ENCODE data around the gene SUN2.

The SUN2 gene

DNA sequence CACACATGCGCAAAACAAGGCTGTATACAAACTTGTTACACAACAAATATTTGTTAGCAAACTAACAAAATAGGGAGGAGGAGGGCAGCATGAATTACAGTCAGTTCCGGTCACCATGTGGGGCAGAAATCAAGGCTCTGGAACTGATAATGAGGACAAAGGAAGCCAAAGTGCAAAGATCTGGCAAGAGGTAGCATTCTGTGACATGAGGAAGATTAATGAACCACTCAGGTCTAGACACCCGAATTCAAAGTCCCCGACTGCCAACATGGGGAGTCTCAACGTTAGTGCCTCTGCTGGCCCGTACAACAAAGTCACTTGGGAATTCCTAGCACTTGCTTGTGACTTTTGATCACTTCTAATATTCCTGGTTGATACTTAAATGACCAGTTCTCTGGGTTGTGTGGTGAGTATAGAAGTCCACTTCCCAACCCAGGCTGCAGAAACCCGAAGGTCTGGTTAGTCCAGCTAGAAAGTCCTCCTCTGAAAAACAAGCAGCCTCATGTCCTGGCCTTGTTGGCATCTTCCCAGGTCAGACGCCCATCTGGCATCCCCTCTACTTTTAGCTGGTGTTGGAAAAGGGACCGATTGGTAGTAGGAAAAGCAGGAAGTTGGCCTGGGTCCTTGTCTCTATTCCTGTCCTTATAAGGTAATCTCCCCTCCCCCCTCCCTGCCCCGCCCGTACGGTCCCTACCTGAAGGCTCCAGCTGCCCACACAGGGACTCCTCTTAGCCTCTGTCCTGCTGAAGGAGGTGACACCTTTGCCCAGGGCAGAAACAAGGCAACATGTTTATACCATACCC is 1.6 kb downstream of the SUN2 start:
- DNase-seq: no peak

DNA sequence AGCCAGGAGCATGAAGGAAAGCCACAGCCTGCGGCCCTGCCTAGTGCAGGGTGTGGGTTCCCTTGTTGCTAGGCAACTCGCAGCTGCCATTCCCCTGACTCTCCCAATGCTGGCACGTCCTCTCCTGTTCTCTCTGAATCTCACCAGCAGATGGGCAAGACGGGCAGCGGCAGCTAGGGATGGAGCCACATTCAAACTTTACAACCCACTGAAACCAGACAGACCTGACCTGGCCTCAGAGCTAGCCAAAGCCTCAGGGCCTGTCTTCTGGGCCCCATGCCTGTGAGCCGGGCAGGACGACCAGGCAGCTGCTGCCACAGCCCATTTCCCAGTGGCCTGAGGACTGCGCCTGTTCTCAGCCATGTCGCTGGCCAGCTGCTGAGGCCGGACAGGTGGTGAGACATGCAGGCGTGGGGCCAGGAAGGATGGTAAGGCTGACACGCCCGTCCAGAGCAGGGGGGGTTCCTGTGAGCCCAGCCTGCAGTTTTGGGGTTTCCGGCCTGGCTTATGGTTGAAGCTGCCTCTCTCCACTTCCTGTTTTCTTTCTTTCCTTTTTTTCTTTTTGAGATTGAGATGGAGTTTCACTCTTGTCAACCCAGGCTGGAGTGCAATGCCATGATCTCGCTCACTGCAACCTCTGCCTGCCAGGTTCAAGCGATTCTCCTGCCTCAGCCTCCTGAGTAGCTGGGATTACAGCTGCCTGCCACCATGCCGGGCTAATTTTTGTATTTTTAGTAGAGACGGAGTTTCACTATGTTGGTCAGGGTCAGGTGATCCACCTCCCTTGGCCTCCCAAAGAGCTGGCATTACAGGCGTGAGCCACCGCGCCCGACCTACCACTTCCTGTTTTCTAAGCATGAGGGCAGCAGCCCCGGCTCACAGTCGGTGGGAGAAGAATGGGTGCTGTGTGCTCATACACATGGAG is 4.1 kb downstream of the SUN2 start:
- peak; percentile 56 for DNase-seq

DNA sequence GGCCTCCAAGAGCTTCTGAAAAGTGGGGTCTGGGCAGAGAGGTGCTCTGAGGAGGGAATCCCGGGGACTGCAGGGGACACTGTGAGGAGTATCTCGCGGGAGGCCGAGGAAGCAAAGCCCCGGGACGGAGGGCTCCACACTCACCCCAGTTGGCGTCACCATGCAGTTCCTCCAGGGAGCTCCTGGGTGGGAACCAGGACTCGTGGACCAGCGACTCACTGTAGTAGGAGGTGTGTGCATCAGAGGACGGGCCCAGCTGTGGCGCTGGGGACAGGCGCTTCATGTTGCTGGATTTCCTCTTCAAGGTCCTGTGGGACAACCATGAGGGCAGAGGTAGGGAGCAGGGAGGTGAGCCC is 4.8 kb downstream of the SUN2 start:
- DNase-seq: no peak

DNA sequence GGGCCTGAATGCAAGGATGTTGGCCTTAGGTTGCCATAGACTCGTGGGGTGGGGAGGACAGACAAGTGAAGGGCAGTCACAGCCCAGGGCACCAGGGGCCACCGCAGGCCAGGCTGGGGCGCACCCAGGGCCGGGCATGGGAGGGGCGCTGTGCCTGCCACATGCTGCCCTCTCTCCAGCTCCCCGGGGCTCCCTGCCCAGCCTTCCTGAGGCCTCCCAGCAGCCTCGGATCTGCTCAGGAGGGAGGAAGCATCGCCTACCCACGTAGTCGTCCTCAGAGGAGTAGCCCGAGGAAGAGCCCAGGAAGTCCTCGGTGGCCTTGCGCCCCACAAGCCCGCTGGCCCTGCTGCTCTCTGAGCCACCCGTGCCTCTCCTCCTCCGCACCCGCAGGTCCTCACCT is 5.2 kb downstream of the SUN2 start:
- no peak for DNase-seq

DNA sequence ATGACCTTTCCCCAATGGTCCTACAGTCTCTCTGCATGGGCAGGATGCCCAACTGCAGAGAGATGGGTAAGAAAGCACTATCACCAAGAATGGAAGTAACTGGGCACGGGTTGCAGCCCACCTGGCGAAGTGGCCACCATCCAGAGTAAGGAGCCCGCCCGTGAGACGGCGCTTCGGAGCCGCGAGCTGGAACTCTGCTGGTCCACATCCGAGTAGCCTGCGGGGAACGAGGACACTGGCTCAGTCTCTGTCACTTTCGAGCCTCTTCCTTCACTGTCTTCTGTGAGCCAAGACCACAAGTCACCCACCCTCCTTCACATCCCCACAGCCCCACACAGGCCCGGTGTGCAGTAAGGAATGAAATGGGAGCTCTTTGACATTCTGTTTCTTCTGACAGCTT is 5.7 kb downstream of the SUN2 start:
- no peak for DNase-seq

DNA sequence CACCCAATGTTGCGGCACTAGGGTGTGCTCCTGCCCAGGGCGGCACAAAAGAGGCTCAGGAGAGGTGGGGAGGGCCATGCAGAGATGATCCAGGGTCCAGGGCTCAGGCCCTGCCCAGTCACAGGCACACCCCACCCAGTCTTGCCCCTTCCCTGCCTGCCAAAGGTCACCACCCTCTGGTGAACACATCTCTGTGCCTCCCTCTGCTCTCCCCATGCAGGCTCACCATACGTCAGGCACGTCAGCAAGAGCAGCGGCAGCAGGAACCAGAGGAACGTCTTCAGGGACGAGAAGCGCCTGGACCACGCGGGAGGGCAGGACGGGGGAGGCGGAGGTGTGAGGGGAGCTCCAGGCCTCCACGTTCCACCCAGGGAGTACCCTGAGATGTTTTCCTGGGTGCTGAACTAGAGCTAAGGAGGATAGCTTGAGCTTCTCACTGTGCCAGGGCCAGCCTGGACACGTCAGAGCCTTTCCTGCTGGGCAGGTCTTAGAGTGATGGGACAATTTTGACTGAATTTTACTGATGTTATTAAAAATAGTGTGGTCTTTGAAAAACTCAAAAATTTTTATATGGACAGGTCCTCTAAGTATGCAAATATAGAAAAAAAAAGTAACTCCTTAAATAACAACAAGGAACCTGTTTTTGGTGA is 7.2 kb downstream of the SUN2 start:
- no peak for DNase-seq

DNA sequence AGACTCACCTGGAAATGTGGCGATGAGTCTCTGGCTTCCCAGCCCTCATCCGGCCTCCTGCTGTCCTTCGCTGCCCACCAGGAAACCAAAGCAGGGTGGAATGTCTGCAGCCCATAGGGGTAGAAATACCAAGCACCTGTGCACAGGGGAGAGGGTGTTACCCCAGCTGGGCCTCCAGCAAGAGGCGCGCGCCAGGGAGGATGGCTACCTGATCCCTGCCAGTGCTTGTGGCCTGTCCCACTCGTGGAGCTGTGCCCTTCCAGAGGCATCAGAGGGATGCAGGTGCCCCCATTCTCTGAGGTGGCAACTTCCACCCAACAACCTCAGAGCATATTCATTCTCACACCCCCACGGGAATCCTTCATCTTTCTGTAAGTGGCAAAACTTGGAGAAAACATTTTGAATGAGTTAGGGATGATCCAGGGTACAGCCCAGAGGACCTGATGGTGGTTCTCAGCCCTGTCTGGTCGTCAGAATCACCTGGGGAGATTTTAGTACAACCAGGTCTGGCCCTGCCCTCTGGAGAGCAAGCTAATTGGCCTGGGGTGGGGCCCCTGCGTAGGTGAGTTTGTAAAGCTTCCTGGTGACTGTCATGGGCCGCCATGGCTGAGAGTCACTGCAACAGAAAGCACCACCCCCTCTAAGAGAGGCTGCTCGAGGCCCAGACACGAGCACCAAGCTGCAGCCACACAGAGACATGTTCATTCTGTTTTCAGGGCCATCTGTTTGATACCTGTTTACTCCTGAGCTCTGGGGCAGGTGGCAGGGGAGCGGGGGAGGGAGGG is 9.9 kb downstream of the SUN2 start:
- DNase-seq: no peak

DNA sequence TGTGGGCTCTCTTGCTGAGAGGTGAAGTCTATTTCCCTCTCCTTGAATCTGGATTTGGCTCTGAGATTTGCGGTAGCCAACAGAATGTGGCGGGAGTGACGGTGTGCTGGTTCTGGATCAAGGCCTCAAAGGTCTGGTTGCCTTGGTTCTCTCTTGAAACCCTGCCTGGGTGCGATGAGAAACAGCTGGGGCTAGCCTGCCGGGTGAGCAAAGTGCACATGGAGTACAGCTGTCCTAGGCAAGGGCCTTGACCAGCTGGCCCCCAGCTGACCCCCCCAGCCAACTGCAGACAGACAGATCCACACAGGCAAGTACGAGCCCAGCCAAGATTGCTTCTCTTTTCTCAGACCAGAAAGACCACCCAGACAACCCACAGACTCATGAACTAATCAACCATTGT is 10.8 kb downstream of the SUN2 start:
- no peak for DNase-seq

DNA sequence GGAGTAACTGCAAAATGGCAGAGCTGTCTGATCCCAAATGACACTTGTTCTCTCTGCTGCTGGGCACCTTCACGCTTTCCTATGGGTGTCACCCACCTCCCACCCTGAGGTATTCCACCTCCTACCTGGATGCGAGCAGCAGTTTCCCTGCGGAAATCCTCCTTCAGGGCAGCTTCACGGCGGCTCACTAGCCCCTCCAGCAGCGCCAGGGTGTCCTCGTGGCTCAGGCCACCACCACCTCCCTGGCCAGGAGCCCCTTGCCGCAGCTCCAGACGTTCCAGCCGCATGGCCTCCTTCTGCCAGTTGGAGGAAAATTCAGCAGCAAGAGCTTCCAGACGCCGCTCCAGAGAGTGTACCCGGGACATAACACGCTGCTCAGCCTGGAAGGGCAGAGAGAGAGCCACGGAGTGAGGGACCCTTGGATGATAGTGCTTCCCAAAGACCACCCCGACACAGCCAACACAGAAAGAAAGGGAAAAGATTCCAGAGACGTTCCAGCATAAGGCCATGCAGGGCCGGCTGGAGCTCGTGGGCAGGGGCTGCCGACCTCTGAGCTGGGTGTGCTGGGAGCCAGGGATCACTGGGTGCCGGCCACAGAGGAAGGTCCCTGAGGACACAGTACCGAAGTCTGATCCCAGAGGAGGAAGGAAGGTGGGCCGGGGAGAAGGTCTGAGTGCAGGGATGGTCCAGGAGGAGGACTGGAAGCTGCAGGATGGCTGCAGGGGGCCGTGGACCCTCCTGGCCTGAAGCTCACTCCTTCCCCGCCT is 13.4 kb downstream of the SUN2 start:
- no peak for DNase-seq

DNA sequence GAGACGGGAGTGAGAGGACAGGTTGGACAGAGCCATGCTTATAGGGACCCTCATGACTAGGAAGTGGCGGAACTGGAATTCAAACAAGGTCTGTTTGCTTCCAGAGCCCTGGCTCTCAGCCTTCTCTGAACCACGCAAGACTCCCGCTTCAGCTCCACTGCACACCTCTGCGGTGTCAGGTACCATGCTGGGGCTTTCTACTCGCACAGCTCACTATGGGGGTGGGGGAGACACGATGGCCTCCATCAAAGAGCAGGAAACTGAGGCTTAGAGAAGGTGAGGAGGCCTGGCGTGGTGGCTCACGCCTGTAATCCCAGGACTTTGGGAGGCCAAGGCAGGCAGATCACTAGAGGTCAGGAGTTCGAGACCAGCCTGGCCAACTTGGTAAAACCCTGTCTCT is 14.2 kb downstream of the SUN2 start:
- DNase-seq: no peak

DNA sequence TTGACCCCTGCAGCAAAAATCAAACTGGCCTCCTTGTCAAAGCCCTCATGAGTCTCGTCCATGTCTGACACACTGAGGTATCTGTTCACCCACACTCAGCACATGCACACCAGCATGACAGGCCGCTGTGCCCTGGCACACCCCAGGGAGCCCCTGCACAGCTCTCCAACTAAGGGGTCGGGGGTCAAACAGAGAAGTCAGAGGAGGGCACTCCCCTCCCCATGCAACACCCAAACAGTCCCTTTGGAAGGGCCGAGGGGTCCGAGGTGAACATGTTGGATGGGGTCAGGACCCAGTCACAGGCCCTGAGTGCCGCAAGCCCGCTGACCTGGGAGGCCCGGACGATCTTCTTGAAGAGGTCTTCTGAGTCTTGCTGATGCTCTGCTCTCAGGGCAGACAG is 14.6 kb downstream of the SUN2 start:
- DNase-seq: no peak

DNA sequence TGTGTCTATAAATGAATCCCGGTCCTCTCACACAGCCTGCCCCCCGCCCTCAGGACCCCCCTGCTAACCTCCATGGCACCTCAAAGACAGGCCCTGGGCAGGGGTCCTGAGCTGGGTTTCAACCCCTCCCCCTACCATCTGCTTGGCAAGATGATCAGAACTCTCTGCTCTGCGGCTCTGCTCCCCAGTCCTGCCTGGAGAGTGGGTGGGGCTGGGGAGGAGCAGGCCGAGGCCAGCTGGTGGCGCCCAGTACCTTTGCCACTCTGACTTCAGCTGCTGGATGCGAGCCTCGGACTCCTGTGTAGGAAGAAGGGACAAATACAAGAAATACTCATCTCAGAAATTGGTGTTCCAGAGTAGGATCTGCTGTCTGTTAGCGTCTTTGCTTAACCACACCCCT is 15.0 kb downstream of the SUN2 start:
- DNase-seq: no peak

DNA sequence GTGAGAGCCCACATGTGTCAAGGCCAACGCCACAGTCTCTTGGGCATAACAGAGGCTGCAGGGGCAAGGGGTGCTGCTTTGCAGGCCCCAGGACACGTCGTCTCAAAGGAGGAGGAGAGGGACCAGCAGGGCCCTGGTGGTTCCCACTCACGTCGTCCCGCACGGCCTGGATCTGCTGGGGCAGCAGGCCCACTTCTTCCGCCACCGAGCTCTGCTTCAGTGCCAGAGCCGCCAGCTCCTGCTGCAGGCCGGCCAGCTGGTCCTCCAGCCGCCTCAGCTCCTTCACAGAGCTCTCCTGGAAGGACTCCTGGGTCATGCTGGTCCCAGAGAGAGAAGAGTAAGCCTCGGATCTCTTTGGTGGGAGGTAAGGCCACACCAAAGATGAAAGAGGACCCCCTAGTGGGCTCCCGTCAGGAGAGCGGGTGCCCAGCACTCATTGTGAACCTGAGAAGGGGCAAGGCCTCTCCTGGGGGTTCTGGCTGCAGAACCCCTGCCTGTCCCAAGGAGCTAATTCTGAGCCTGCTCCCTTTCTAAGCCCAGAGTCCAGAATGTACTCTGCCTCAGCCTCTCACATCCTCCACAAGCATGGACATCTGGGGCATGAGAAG is 15.6 kb downstream of the SUN2 start:
- DNase-seq: no peak

DNA sequence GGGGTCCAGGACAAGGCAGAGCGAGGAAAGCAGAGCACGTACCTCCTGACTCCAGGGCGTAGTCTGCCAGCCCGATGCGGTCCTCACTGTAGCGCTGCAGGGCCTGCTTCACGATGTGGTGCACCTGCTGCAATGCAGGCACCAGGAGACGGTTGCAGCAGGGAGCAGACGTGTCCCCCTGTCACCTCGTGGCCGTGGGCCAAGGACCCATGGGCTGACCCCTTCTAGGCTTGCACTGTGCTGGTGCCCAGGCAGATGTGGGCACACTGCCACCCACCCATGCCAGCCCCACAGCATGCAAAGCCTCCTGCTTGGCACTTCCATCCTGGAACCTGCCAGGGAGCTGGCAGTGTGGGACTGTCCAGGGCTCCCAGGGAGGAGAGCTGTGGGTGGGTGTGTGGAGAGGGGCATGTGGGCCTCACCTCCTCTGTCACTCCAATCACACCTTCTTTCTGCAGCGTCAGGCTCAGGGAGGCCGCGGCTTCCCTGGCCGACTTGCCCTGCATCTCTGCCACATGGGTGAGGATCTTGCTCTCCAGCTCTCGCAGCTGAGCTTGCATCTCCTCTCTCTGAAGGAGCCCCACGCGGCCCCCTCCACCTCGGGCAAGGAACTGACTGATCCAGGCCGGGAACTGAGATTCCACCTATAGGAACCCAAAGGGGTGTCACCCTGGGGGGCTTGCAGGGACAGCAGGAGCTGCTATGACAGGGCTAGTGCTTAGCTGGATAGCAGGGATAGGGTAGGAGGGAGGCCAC is 16.3 kb downstream of the SUN2 start:
- DNase-seq: no peak

DNA sequence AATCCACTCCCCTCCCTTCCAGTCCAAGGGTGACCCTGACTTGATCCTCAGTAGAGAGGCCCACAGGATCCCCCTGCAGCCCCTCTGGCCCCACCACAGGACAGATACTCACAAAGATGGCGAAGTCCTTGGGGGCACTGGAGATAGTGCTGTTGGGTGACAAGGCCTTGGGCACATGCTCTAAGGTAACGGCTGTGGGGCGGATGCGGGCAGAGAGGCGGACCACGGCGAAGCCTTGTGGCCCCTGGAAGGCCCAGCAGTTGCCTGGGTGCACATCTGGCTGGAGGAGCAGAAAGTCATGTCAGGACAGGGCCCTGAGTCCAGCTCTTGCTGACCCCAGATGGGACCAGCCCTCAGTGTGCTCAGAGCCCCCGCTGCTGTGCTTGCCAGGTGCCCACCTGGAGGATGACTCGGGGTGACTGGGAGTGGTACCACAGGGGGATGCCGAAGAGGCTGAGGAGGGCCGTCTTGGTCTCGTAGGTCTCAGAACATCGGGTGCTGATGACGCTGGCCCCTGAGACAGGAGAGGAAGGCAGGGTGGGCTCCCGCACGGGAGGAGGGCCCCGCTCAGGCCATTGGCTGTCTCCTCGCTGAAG is 17.2 kb downstream of the SUN2 start:
- DNase-seq: no peak

DNA sequence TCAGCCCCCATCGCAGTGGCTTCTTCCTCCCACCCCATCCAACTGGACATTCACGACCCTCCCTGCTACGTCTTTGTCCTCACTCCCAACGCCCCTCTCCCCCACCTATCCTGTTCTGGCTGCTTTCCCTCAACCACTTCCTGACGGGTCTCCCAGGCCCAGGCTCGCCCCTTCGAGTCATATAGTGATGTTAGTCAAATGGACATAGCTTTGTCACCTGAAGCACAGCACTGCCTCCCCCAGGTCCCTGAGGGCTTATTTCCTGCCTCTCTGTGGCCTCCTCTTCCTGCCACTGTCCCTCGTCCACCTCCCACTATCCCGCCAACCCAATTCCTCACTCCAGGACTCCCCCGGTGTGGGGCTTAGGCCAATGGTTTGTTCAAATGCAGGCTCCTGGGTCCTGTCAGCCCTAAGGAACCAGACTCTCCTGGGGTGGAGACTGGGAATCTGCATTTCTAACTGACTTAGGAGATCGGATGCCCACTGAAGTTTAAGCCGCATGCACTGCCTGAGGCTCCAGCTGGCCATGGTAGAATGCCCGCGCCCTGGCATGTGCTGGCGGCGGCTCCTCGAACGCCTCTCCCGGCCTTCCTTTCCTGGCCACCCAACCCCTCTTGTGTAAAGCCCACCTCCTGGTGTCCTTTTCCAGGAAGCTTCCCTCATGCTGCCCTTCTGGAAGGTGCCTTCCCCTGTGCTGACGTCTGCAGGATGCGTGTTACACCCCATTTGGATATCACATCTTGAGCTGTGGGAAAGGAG is 18.3 kb downstream of the SUN2 start:
- no peak for DNase-seq

DNA sequence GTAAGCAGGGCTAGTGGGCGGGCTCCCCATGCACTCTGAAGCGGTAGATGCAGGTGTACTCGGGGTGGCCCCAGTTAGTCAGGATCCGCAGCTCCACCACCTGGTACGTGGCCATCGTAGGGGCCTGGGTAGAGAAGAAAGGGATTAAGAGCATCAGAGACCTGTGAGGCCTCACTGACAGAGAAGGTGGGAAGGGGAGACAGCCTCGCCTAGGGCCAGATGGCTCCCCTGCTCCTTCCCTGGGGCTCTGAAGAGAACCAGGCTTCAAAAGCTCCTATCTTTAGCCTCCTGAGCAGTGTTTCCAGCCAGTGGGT is 19.6 kb downstream of the SUN2 start:
- DNase-seq: no peak

DNA sequence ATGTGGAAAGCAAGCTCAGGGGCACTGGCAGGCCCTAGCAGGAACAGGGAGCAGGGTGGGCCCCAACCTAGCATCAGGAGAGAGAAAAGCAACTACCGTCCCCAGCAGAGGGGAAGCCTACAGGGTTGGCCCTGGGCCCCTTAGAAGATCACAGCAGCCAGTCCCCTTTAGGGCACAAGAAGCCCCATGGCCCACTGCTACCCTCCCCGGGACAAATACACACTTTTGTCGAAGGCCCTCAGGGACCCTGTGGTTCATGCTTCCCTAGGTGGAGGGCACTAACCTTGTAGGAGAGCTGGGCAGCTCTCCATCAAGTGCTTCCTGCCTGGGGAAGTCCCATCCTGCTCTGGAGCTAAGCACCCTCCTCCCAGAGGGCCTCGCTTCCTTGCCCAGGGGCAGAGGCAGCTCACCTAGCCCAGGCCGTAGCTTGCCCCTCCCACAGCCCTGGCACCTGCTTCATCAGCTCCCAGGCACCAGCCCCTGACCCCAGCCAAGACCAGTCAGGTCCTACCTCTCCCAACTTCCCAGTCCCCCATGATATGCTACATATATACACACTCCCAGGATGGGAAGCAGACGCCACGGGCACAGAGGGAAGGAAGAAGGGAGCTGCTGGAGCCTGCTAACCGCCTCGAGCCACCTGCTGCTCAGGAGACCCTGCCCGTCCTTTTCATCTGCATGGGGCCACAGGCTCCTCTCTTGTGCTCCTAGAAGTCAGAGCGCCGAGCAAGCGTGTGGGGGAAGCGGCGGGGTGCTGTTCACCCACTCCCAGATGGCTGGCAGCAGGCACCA is 20.1 kb downstream of the SUN2 start:
- no peak for DNase-seq

DNA sequence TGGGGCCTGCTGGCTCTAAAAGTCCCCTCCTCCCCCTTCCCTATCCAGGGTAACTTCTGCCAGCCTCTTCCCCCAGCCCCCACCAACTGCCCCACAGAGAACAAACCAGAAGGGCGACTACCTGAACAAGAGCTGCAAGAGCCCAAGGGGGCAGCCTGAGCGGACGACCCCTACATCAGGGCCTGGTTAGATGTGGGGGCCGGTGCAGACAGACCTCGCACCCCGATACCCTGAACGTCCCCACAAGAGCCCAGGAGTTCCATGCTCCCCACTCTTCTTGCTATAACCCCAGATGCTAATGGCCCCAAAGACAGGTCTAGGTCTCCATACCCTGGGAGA is 20.7 kb downstream of the SUN2 start:
- DNase-seq: no peak
